KMS-11 (cell line): ENCODE results near the gene KDM7A.
"Not testable (repeated sequence)": the region's sequence is repeated elsewhere in the genome, so short reads cannot be mapped to it uniquely, and the experiment has no call there.

ENCODE experiments used
- H2AFZ ChIP-seq: fragments of 200-600 bp; sonication (generic); 2 replicates; pipeline ENCODE4 v1.6.1; 2016; ENCODE audit warnings: antibody characterized with exemption, mixed run types, low read depth
- H3K27ac ChIP-seq: fragments of 200-600 bp; sonication (generic); 2 replicates; pipeline ENCODE4 v1.6.1; 2016; ENCODE audit warnings: mild to moderate bottlenecking, mixed run types
- H3K27me3 ChIP-seq: fragments of 200-600 bp; sonication (generic); 2 replicates; pipeline ENCODE4 v1.6.1; 2017; ENCODE audit warnings: mild to moderate bottlenecking, low read depth, mixed run types, moderate library complexity; ENCODE audit not compliant: insufficient read depth
- H3K36me3 ChIP-seq: fragments of 200-600 bp; sonication (generic); 2 replicates; pipeline ENCODE4 v1.6.1; 2017; ENCODE audit warnings: mild to moderate bottlenecking, mixed run types; ENCODE audit not compliant: insufficient read depth
- H3K4me1 ChIP-seq: fragments of 200-600 bp; sonication (generic); 2 replicates; pipeline ENCODE4 v1.6.1; 2016; ENCODE audit warnings: mild to moderate bottlenecking, low read depth, mixed run types; ENCODE audit not compliant: poor library complexity, severe bottlenecking
- H3K4me2 ChIP-seq: fragments of 200-600 bp; sonication (generic); 2 replicates; pipeline ENCODE4 v1.7.0; 2016; ENCODE audit warnings: mild to moderate bottlenecking, mixed run types
- H3K4me3 ChIP-seq: fragments of 200-600 bp; sonication (generic); IDR thresholded peaks from 2 replicates; pipeline ENCODE4 v1.6.1; 2017; ENCODE audit warnings: low read depth, low read length, mixed read lengths; ENCODE audit not compliant: insufficient read depth
- H3K79me2 ChIP-seq: fragments of 200-600 bp; sonication (generic); 2 replicates; pipeline ENCODE4 v1.6.1; 2016; ENCODE audit warnings: low read depth, mixed run types; ENCODE audit not compliant: insufficient read depth
- H3K9ac ChIP-seq: fragments of 200-600 bp; sonication (generic); 2 replicates; pipeline ENCODE4 v1.6.1; 2016; ENCODE audit warnings: mild to moderate bottlenecking, mixed run types
- H4K20me1 ChIP-seq: fragments of 200-600 bp; sonication (generic); 2 replicates; pipeline ENCODE4 v1.6.1; 2016; ENCODE audit warnings: mild to moderate bottlenecking, mixed run types; ENCODE audit not compliant: insufficient read depth
- TF ChIP-seq, protein P1 (sequence below): fragments of 200-600 bp; sonication (generic); conservative IDR thresholded peaks from 2 replicates; pipeline ENCODE4 v1.6.1; 2017; ENCODE audit warnings: low read depth, mild to moderate bottlenecking, antibody characterized with exemption, low read length, moderate library complexity, mixed read lengths

KDM7A gene

DNA sequence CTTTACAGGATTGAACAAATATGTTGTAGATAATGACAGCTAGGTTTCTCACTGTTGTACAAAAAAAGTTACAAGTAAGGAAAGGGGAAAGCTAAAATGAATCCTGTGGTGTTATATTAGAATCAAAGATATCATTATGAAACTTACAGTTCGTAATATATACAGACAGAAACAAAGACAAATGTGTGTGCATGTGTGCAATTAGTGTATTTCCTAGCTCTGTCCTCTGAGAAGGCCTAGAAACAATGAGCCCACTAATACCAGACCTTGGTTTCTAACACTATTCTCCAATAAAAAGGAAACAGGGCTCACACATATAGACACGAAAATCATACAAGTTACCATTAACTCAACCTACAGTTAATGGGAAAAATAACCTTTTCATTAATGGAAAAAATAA, 8.0 kb downstream of the KDM7A start:
- no peaks in the 10 kb centered on the region for H3K27me3 ChIP-seq
- peaks cover 4% of the 10 kb centered on the region; the same call in 1 of the 2 replicates for H3K79me2 ChIP-seq
- H4K20me1 ChIP-seq, result peaks cover 5% of the 10 kb centered on the region; the same call in 1 of the 2 replicates
- no peak overlapping the region for H2AFZ ChIP-seq
- no peaks in the 10 kb centered on the region for H3K36me3 ChIP-seq
- no peak overlapping the region for H3K4me3 ChIP-seq
- H3K4me2 ChIP-seq, result no peak overlapping the region
- peaks cover 18% of the 10 kb centered on the region for H3K4me1 ChIP-seq
- H3K9ac ChIP-seq, result no peak overlapping the region
- no peak overlapping the region for H3K27ac ChIP-seq
- TF ChIP-seq, protein P1, sequence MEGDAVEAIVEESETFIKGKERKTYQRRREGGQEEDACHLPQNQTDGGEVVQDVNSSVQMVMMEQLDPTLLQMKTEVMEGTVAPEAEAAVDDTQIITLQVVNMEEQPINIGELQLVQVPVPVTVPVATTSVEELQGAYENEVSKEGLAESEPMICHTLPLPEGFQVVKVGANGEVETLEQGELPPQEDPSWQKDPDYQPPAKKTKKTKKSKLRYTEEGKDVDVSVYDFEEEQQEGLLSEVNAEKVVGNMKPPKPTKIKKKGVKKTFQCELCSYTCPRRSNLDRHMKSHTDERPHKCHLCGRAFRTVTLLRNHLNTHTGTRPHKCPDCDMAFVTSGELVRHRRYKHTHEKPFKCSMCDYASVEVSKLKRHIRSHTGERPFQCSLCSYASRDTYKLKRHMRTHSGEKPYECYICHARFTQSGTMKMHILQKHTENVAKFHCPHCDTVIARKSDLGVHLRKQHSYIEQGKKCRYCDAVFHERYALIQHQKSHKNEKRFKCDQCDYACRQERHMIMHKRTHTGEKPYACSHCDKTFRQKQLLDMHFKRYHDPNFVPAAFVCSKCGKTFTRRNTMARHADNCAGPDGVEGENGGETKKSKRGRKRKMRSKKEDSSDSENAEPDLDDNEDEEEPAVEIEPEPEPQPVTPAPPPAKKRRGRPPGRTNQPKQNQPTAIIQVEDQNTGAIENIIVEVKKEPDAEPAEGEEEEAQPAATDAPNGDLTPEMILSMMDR, result no peak

DNA sequence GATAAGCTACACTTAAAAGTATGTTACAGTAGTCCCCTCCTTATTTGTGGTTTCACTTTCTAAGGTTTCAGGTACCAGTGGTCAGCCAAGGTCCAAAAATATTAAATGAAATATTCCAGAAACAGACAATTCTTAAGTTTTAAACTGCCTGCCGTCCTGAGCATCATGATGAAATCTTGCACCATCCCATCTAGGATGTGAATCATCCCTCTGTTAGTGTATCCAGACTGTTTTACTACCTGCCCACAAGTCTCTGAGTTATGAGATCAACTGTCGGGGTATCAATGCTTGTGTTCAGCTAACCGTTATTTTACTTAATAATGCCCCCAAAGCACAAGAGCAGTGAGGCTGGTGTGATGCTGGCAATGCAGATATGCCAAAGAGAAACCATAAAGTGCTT, 11.4 kb downstream of the KDM7A start:
- H3K4me3 ChIP-seq, result no peak overlapping the region
- peaks cover 18% of the 10 kb centered on the region for H3K4me1 ChIP-seq
- peak overlapping the region; percentile 34; the same call in 1 of the 2 replicates for H3K4me2 ChIP-seq
- H3K79me2 ChIP-seq, result no peaks in the 10 kb centered on the region; the same call in 1 of the 2 replicates
- peaks cover 5% of the 10 kb centered on the region; the same call in 1 of the 2 replicates for H4K20me1 ChIP-seq
- H3K27ac ChIP-seq, result no peak overlapping the region
- no peaks in the 10 kb centered on the region for H3K36me3 ChIP-seq
- TF ChIP-seq, protein P1, result no peak
- no peak overlapping the region for H2AFZ ChIP-seq
- H3K9ac ChIP-seq, result no peak overlapping the region
- H3K27me3 ChIP-seq, result no peaks in the 10 kb centered on the region

DNA sequence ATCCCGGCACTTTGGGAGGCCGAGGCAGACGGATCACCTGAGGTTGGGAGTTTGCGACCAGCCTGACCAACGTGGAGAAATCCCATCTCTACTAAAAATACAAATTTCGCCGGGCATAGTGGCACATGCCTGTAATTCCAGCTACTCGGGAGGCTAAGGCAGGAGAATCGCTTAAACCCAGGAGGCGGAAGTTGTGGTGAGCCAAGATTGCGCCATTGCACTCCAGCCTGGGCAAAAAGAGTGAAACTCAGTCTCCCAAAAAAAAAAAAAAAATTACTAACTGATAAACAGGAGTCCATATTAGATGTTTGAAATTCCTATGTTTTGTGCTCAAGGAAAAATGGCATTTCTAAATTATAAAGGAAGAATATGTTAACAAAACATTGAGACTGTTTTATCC, 14.7 kb downstream of the KDM7A start:
- H4K20me1 ChIP-seq, H3K4me2 ChIP-seq: not testable (repeated sequence)

DNA sequence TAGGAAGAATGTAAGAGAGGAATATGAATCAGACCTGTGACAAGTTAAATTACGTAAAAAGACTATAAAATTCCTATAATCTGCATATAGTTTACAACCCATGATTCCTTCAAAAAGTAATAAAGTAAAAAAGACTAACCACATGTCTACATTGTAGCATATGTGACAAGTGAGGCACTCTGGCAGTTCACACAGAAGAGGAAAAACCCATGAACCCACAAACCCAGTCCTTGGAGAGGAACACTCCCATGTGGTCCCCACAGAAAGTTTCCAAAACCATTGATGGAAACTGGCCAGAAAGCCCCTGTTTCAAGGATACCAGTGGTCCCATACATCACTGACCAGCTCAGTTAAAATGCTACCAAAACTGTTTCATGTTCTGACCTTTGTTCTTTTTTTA, 15.7 kb downstream of the KDM7A start:
- Histone ChIP-seq H3K4me3 (no peak overlapping the region), H3K27ac (no peak overlapping the region)

More for the DNA sequence above, 14.7 kb downstream of the KDM7A start:
- not testable (repeated sequence) for H3K4me3 ChIP-seq, H3K36me3 ChIP-seq, H3K27me3 ChIP-seq, H2AFZ ChIP-seq, H3K79me2 ChIP-seq, H3K27ac ChIP-seq, H3K9ac ChIP-seq
- H3K4me1 ChIP-seq, result peaks cover 16% of the 10 kb centered on the region

DNA sequence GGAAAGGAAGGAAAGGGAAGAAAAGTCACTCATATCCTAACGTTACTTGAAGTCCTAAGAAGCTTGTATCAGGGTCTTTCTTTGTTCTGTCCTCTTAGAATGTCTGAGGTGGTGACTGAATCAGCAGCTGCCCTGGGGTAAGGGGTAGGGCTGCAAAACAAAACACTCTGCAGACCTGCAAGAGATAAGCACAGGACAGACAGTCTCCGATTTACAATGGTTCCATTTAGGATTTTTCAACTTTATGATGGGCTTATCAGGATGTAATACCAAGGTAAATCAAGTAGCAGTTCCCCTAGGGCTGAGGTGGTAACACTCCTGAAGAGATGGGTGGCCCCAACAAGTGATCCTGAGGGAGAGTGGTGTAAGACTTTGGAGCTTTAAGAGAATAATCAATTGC, 16.5 kb downstream of the KDM7A start:
- peaks cover 1% of the 10 kb centered on the region; the same call in 1 of the 2 replicates for H4K20me1 ChIP-seq
- H2AFZ ChIP-seq, result no peak overlapping the region
- TF ChIP-seq, protein P1, result no peak
- no peak overlapping the region for H3K9ac ChIP-seq
- no peak overlapping the region for H3K4me3 ChIP-seq
- peaks cover 8% of the 10 kb centered on the region for H3K4me1 ChIP-seq
- H3K79me2 ChIP-seq, result no peaks in the 10 kb centered on the region
- H3K27me3 ChIP-seq, result no peaks in the 10 kb centered on the region
- no peaks in the 10 kb centered on the region for H3K36me3 ChIP-seq
- H3K27ac ChIP-seq, result no peak overlapping the region
- H3K4me2 ChIP-seq, result no peak overlapping the region

More for the DNA sequence above, 15.7 kb downstream of the KDM7A start:
- no peaks in the 10 kb centered on the region for H3K79me2 ChIP-seq
- H3K4me2 ChIP-seq, result no peak overlapping the region
- no peaks in the 10 kb centered on the region for H3K27me3 ChIP-seq
- H3K4me1 ChIP-seq, result peaks cover 15% of the 10 kb centered on the region
- H3K9ac ChIP-seq, result no peak overlapping the region
- no peak overlapping the region for H2AFZ ChIP-seq
- H3K36me3 ChIP-seq, result no peaks in the 10 kb centered on the region
- TF ChIP-seq, protein P1, result no peak
- peaks cover 5% of the 10 kb centered on the region; the same call in 1 of the 2 replicates for H4K20me1 ChIP-seq
